SK-N-SH treated with all-trans-retinoic acid at 6 μM for 48 hours (cell line): ENCODE measurements around the gene NPAS3.

Source experiments
- ARNTL ChIP-seq: fragments of 450-650 bp; formaldehyde crosslinking; IDR thresholded peaks from 2 replicates; pipeline ENCODE4 v1.5.0; 2020; ENCODE audit warnings: low read depth, mild to moderate bottlenecking, moderate library complexity, borderline replicate concordance
- BACH2 ChIP-seq: fragments of 250-450 bp; sonication (Bioruptor Pico); IDR thresholded peaks from 2 replicates; pipeline ENCODE4 v1.9.0; 2021; ENCODE audit warnings: mild to moderate bottlenecking, borderline replicate concordance
- CREB5 ChIP-seq: fragments of 250-450 bp; sonication (Bioruptor Pico); IDR thresholded peaks from 2 replicates; pipeline ENCODE4 v1.5.1; 2020; ENCODE audit warnings: low read depth, mild to moderate bottlenecking, moderate library complexity
- OSR1 ChIP-seq: fragments of 250-450 bp; sonication (Bioruptor Pico); IDR thresholded peaks from 2 replicates; pipeline ENCODE4 v1.8.0; 2022; ENCODE audit warnings: moderate library complexity, mild to moderate bottlenecking, inconsistent platforms
- PATZ1 ChIP-seq: fragments of 250-450 bp; sonication (Bioruptor Pico); IDR thresholded peaks from 2 replicates; pipeline ENCODE4 v1.8.0; 2020; ENCODE audit warnings: mild to moderate bottlenecking, moderate library complexity, borderline replicate concordance
- POU6F1 ChIP-seq: fragments of 250-450 bp; sonication (Bioruptor Pico); IDR thresholded peaks from 2 replicates; pipeline ENCODE4 v1.8.0; 2021; ENCODE audit warnings: low read depth, mild to moderate bottlenecking, moderate library complexity, borderline replicate concordance
- PPARA ChIP-seq: fragments of 250-450 bp; sonication (Bioruptor Pico); IDR thresholded peaks from 2 replicates; pipeline ENCODE4 v1.5.0; 2020; ENCODE audit warnings: mild to moderate bottlenecking, borderline replicate concordance
- RARB ChIP-seq: fragments of 250-450 bp; sonication (Bioruptor Pico); IDR thresholded peaks from 2 replicates; pipeline ENCODE4 v1.8.0; 2021; ENCODE audit warnings: mild to moderate bottlenecking, moderate library complexity
- SNAI2 ChIP-seq: fragments of 250-450 bp; sonication (Bioruptor Pico); IDR thresholded peaks from 2 replicates; pipeline ENCODE4 v1.5.0; 2020; ENCODE audit warnings: mild to moderate bottlenecking, moderate library complexity
- TCF4 ChIP-seq: fragments of 250-450 bp; sonication (Bioruptor Pico); IDR thresholded peaks from 2 replicates; pipeline ENCODE4 v1.8.0; 2021; ENCODE audit warnings: mild to moderate bottlenecking, moderate library complexity, borderline replicate concordance
- TOX ChIP-seq: fragments of 250-450 bp; sonication (Bioruptor Pico); IDR thresholded peaks from 2 replicates; pipeline ENCODE4 v1.8.0; 2021; ENCODE audit warnings: mild to moderate bottlenecking, moderate library complexity, borderline replicate concordance
- ZC3H10 ChIP-seq: fragments of 250-450 bp; sonication (Bioruptor Pico); IDR thresholded peaks from 2 replicates; pipeline ENCODE4 v1.5.1; 2021; ENCODE audit warnings: mild to moderate bottlenecking, moderate library complexity
- ZNF565 ChIP-seq: fragments of 450-650 bp; formaldehyde crosslinking; conservative IDR thresholded peaks from 2 replicates; pipeline ENCODE4 v1.5.0; 2020; ENCODE audit warnings: low read depth, mild to moderate bottlenecking, moderate library complexity

GRCh38 chr14:33814010-33814409 is 875.3 kb downstream of the NPAS3 start:
- TF ChIP-seq TCF4 (CRISPR knock-in tag) (no peak), TOX (CRISPR knock-in tag) (no peak), POU6F1 (CRISPR knock-in tag) (no peak), CREB5 (CRISPR knock-in tag) (no peak), ZNF565 (CRISPR knock-in tag) (no peak), PATZ1 (CRISPR knock-in tag) (no peak), OSR1 (CRISPR knock-in tag) (no peak), ARNTL (CRISPR knock-in tag) (no peak), BACH2 (CRISPR knock-in tag) (no peak), SNAI2 (CRISPR knock-in tag) (no peak), PPARA (CRISPR knock-in tag) (no peak), ZC3H10 (CRISPR knock-in tag) (no peak), RARB (CRISPR knock-in tag) (no peak)
